OCI-LY1 (cell line): ENCODE data around the gene OPRM1.

Source experiments
- EZH2 ChIP-seq: fragments of 200-600 bp; sonication (generic), shearing (Covaris generic); IDR thresholded peaks from 2 replicates; pipeline ENCODE4 v1.8.0; 2017; ENCODE audit warnings: borderline replicate concordance, mixed run types, mild to moderate bottlenecking, antibody characterized with exemption, low read length, moderate library complexity, mixed read lengths
- TF ChIP-seq, protein P1 (sequence below): fragments of 200-600 bp; sonication (generic), shearing (Covaris generic); IDR thresholded peaks from 2 replicates; pipeline ENCODE4 v1.5.1; 2017; ENCODE audit warnings: mild to moderate bottlenecking, antibody characterized with exemption, low read length, moderate library complexity, mixed read lengths

GRCh38 chr6:154001494-154002285 lies 37.4 kb upstream of the OPRM1 start:
- TF ChIP-seq, protein P1, sequence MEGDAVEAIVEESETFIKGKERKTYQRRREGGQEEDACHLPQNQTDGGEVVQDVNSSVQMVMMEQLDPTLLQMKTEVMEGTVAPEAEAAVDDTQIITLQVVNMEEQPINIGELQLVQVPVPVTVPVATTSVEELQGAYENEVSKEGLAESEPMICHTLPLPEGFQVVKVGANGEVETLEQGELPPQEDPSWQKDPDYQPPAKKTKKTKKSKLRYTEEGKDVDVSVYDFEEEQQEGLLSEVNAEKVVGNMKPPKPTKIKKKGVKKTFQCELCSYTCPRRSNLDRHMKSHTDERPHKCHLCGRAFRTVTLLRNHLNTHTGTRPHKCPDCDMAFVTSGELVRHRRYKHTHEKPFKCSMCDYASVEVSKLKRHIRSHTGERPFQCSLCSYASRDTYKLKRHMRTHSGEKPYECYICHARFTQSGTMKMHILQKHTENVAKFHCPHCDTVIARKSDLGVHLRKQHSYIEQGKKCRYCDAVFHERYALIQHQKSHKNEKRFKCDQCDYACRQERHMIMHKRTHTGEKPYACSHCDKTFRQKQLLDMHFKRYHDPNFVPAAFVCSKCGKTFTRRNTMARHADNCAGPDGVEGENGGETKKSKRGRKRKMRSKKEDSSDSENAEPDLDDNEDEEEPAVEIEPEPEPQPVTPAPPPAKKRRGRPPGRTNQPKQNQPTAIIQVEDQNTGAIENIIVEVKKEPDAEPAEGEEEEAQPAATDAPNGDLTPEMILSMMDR: no peak
- no peak for TF ChIP-seq EZH2
